Measurements from ENCODE around the gene STAT1.

Gene STAT1

DNA sequence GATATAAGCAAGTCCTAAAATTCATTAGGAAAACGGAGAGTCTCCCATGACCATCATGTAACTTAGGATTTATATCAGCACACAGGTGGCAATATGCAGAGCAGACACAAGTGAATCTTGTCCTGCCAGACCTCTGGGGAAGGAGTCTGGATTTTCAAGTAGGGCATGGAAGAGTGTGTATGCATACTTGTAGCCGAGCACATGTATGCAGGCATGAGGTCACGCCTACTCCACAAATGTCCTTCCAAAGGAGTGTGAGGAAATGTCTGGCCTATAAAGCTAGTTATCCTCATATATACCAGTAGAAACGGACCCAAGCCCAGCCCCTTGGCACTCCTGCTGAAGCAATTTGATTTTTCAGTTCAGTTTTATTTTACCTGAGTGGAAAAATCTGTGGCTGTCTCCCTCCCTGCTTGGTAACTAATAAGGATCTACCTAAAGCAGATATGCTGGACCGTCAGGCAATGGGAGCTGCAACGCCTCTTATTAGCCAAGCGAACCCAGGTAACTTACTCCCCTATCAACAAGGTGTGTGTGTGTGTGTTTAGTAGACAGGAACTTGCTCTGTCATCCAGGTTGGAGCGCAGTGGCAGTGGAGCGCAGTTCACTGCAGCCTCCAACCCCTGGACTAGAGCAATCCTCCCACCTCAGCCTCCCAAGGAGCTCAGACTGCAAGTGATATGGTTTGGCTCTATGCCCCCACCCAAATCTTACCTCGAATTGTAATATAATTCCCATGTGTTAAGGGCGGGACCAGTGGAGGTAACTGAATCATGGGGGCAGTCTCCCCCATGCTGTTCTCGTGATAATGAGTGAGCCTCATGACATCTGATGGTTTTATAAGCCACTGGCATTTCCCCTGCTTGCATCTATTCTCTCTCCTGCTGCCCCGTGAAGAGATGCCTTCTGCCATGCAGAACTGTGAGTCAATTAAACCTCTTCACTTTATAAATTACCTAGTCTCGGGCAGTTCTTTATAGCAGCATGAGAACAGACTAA, 2.8 kb downstream of the STAT1 start:
- H3K9me3 ChIP-seq (ENCODE audit: severe bottlenecking): no peaks in the 10 kb centered on the region
- H3K36me3 ChIP-seq: peaks cover 31% of the 10 kb centered on the region
- no peak overlapping the region for H3K27ac ChIP-seq
- no peaks in the 10 kb centered on the region for H3K27me3 ChIP-seq (ENCODE audit: insufficient read depth, low read depth, severe bottlenecking)
- TF ChIP-seq, protein P1, sequence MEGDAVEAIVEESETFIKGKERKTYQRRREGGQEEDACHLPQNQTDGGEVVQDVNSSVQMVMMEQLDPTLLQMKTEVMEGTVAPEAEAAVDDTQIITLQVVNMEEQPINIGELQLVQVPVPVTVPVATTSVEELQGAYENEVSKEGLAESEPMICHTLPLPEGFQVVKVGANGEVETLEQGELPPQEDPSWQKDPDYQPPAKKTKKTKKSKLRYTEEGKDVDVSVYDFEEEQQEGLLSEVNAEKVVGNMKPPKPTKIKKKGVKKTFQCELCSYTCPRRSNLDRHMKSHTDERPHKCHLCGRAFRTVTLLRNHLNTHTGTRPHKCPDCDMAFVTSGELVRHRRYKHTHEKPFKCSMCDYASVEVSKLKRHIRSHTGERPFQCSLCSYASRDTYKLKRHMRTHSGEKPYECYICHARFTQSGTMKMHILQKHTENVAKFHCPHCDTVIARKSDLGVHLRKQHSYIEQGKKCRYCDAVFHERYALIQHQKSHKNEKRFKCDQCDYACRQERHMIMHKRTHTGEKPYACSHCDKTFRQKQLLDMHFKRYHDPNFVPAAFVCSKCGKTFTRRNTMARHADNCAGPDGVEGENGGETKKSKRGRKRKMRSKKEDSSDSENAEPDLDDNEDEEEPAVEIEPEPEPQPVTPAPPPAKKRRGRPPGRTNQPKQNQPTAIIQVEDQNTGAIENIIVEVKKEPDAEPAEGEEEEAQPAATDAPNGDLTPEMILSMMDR (IDR thresholded peaks at IDR 0.05; ENCODE audit: low read depth, low read length): no peak
- H3K4me3 ChIP-seq (ENCODE audit: low read depth, low read length): no peak overlapping the region
- DNase-seq: no peak

DNA sequence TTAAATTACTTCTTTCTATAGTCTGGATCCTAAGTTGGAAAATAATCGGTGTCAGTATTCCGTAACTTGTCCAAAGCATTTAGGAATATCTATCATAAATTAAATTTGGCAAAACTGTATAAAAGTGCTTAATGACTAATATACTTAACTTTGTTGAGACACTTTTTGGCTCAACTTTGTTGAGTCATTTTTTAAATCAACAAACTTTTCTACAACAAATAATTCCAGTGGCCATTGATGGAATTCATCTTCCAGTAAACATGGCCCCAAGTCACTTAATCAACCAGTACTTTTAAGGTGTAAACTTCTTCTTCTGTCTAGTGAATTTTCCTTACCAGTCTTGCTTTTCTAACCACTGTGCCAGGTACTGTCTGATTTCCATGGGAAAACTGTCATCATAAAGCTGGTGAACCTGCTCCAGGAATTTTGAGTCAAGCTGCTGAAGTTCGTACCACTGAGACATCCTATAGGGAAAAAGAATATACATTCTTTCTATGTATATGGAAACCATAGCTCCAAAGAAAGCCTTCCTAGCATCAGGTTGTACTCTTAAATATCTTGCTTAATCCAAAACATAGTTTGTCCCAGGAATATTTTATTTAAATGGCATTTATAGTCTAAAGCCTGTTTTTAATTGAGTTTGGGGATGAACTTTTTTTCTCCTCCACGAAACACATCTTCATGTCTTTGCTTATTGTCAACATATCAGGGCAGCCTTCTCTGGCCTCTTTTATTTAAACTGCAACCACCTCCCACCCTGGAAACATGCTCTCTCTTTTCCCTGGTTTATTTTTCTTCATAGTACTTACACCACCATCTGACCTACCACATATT, 4.2 kb downstream of the STAT1 start:
- no peak overlapping the region for H3K4me3 ChIP-seq (ENCODE audit: low read depth, low read length)
- TF ChIP-seq, protein P1 (IDR thresholded peaks at IDR 0.05; ENCODE audit: low read depth, low read length): no peak
- no peaks in the 10 kb centered on the region for H3K9me3 ChIP-seq (ENCODE audit: severe bottlenecking)
- H3K36me3 ChIP-seq: peaks cover 45% of the 10 kb centered on the region
- no peak for DNase-seq
- H3K27ac ChIP-seq: no peak overlapping the region
- H3K27me3 ChIP-seq (ENCODE audit: insufficient read depth, low read depth, severe bottlenecking): no peaks in the 10 kb centered on the region

DNA sequence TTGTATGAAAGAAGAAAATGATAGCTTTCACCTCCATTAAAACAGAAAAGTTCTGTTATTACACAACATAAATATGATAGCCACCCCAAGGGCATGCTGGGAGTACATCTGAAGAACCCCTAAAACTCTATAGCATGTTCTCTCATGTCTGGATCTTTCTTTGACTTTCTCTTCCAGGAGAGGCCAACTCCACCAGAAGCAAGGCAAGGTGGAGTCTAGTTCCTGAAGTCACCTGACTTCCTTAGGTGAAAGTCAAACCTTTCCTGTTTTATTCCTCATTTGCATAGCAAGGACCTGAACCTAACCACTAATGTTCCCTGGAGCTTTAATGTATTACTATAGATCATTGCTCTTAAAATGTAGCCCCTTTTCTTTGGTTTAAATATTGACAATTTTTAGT, 5.7 kb downstream of the STAT1 start:
- H3K27me3 ChIP-seq (ENCODE audit: insufficient read depth, low read depth, severe bottlenecking): no peaks in the 10 kb centered on the region
- no peak overlapping the region for H3K27ac ChIP-seq
- TF ChIP-seq, protein P1 (IDR thresholded peaks at IDR 0.05; ENCODE audit: low read depth, low read length): no peak
- H3K36me3 ChIP-seq: peaks cover 60% of the 10 kb centered on the region
- H3K9me3 ChIP-seq (ENCODE audit: severe bottlenecking): no peaks in the 10 kb centered on the region
- DNase-seq: no peak
- no peak overlapping the region for H3K4me3 ChIP-seq (ENCODE audit: low read depth, low read length)

DNA sequence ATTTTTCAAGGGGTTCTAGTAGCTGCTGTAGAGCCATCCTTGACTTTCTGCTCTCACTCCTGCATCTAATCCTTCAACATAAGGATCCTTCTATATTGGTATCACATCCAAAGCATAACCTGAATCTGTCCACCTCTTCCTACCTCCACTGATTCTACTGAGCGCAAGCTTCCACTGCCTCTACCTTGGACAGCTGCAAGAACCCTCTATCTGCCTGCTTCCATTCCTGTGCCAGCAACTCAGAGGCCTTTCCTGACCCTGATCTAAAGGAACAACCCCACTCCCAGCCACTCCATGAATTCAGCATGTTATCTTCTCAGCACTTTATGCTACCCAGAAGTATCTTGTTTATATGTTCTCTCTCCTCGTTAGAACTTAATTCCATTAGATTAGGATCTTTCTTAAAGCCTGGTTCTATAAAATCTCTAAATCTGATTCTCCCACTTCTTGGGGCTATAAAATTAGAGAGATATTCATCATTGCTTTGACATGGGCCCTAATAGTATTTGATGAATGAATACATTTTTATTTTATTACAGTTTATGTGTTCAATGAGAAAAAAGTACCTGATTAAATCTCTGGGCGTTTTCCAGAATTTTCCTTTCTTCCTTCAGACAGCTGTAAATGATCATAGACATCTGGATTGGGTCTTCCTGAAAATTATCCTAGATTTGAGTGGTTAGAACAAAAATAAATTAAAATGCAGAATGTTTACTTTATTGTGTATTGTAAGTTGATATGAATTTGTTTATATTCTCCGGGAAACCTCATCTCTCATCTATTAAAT, 6.8 kb downstream of the STAT1 start:
- no peaks in the 10 kb centered on the region for H3K9me3 ChIP-seq (ENCODE audit: severe bottlenecking)
- H3K27ac ChIP-seq: no peak overlapping the region
- no peak overlapping the region for H3K4me3 ChIP-seq (ENCODE audit: low read depth, low read length)
- H3K27me3 ChIP-seq (ENCODE audit: insufficient read depth, low read depth, severe bottlenecking): no peaks in the 10 kb centered on the region
- TF ChIP-seq, protein P1 (IDR thresholded peaks at IDR 0.05; ENCODE audit: low read depth, low read length): no peak
- peaks cover 65% of the 10 kb centered on the region for H3K36me3 ChIP-seq
- DNase-seq: no peak

DNA sequence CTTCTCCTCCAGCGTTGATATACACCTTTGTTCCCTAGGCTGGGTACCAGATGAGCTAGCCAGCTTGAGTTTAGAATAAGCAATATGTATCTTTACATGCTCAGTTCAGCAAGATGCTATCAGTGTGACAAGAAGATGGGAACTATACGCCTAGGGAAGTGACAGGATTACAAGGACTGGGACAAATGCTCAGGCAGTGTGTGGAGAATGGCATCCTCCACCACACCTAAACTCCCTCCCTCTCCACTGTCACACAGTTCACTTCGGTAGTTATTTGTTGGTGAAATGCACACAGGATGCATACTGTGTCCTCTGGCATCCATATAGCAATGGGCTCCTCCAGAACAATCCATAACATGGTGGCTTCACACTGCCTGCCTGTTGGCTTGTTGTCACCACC, 7.7 kb downstream of the STAT1 start:
- Histone ChIP-seq H3K27ac (no peak overlapping the region), H3K27me3 (ENCODE audit: insufficient read depth, low read depth, severe bottlenecking) (no peaks in the 10 kb centered on the region)
- no peak for DNase-seq

More for the DNA sequence above, 7.7 kb downstream of the STAT1 start:
- Histone ChIP-seq H3K4me3 (ENCODE audit: low read depth, low read length) (no peak overlapping the region), H3K36me3 (peaks cover 65% of the 10 kb centered on the region), H3K9me3 (ENCODE audit: severe bottlenecking) (no peaks in the 10 kb centered on the region)
- TF ChIP-seq, protein P1 (IDR thresholded peaks at IDR 0.05; ENCODE audit: low read depth, low read length): no peak

Measured in WERI-Rb-1 (cell line).